Parathyroid adenoma (tissue), 2 donors: ENCODE results near the gene GID4.

Source experiments
- H2AFZ ChIP-seq: fragments of 300-600 bp; sonication (generic); one replicate; pipeline ENCODE4 v1.7.0; 2017; ENCODE audit warnings: antibody characterized with exemption, mild to moderate bottlenecking
- H3K27ac ChIP-seq: fragments of 300-600 bp; sonication (generic); one replicate; pipeline ENCODE4 v1.7.0; 2017
- H3K27me3 ChIP-seq: fragments of 300-600 bp; sonication (generic); one replicate; pipeline ENCODE4 v1.7.0; 2017; ENCODE audit warnings: low read length; ENCODE audit not compliant: control insufficient read depth, insufficient read depth
- H3K36me3 ChIP-seq: fragments of 300-600 bp; sonication (generic); one replicate; pipeline ENCODE4 v1.7.0; 2017; ENCODE audit warnings: low read length; ENCODE audit not compliant: control insufficient read depth, insufficient read depth
- H3K4me1 ChIP-seq: fragments of 300-600 bp; sonication (generic); one replicate; pipeline ENCODE4 v1.7.0; 2017; ENCODE audit warnings: control low read depth
- H3K4me2 ChIP-seq: fragments of 300-600 bp; sonication (generic); one replicate; pipeline ENCODE4 v1.7.0; 2017; ENCODE audit warnings: low read length
- H3K4me3 ChIP-seq: fragments of 300-600 bp; sonication (generic); one replicate; pipeline ENCODE4 v1.7.0; 2017; ENCODE audit warnings: low read depth, low read length
- H3K79me2 ChIP-seq: fragments of 300-600 bp; sonication (generic); one replicate; pipeline ENCODE4 v1.7.0; 2017; ENCODE audit warnings: control low read depth
- H3K9ac ChIP-seq: fragments of 300-600 bp; sonication (generic); one replicate; pipeline ENCODE4 v1.7.0; 2017; ENCODE audit warnings: mild to moderate bottlenecking
- H3K9me3 ChIP-seq: fragments of 300-600 bp; sonication (generic); one replicate; pipeline ENCODE4 v1.7.0; 2017; ENCODE audit warnings: low read length; ENCODE audit not compliant: control insufficient read depth
- CTCF ChIP-seq: fragments of 300-600 bp; sonication (generic); IDR thresholded peaks from one replicate; pipeline ENCODE4 v1.7.0; 2017; ENCODE audit warnings: antibody characterized with exemption, mild to moderate bottlenecking
- donor health status: primary hyperparathyroidism.

GID4 gene

GRCh38 chr17:18108401-18109312 is 69.4 kb downstream of the GID4 start, which contains the start of gene MYO15A:
MYO15A (plus strand) TSS chr17:18108756; CDS start chr17:18118801, 10,045 bp downstream.
- H3K4me2 ChIP-seq: no peak within 1 kb of the TSS
- no peak within 1 kb of the TSS for H3K9ac ChIP-seq
- no peaks in the 10 kb centered on the region for H3K4me1 ChIP-seq
- H2AFZ ChIP-seq: no peak within 1 kb of the TSS
- H3K27me3 ChIP-seq: no peaks in the 10 kb centered on the region
- no peaks in the 10 kb centered on the region for H3K36me3 ChIP-seq
- H3K9me3 ChIP-seq: no peaks in the 10 kb centered on the region
- no peaks in the 10 kb centered on the region for H3K79me2 ChIP-seq
- H3K4me3 ChIP-seq: no peak within 1 kb of the TSS
- TF ChIP-seq CTCF: no peak
- H3K27ac ChIP-seq: no peak within 1 kb of the TSS

- Histone ChIP-seq H3K9ac (no peak overlapping the region), H3K4me2 (no peak overlapping the region), H3K4me3 (no peak overlapping the region), H3K79me2 (no peaks in the 10 kb centered on the region), H3K27me3 (no peaks in the 10 kb centered on the region), H3K36me3 (no peaks in the 10 kb centered on the region), H2AFZ (no peak overlapping the region), H3K4me1 (no peaks in the 10 kb centered on the region), H3K27ac (no peak overlapping the region), H3K9me3 (no peaks in the 10 kb centered on the region)
- no peak for TF ChIP-seq CTCF
Observed at GRCh38 chr17:18109935-18110485, 70.8 kb downstream of the GID4 start.

GRCh38 chr17:18110636-18111145 is 71.5 kb downstream of the GID4 start:
- Histone ChIP-seq H2AFZ (no peak overlapping the region), H3K9me3 (no peaks in the 10 kb centered on the region), H3K4me1 (no peaks in the 10 kb centered on the region), H3K79me2 (no peaks in the 10 kb centered on the region), H3K27me3 (no peaks in the 10 kb centered on the region), H3K36me3 (no peaks in the 10 kb centered on the region), H3K4me2 (no peak overlapping the region), H3K4me3 (no peak overlapping the region), H3K27ac (no peak overlapping the region), H3K9ac (no peak overlapping the region)
- no peak for TF ChIP-seq CTCF

- Histone ChIP-seq H3K9ac (no peak overlapping the region), H3K79me2 (no peaks in the 10 kb centered on the region), H3K36me3 (no peaks in the 10 kb centered on the region)
Observed at GRCh38 chr17:18111330-18111971, 72.2 kb downstream of the GID4 start.

More at GRCh38 chr17:18111330-18111971, 72.2 kb downstream of the GID4 start:
- Histone ChIP-seq H3K27me3 (no peaks in the 10 kb centered on the region), H3K27ac (no peak overlapping the region), H3K4me3 (no peak overlapping the region), H3K9me3 (no peaks in the 10 kb centered on the region), H3K4me1 (no peaks in the 10 kb centered on the region), H2AFZ (no peak overlapping the region), H3K4me2 (no peak overlapping the region)
- TF ChIP-seq CTCF: no peak
